Amniotic stem cell (primary cell): ENCODE results near the gene RBBP8NL.

Experiments
- DNase-seq: peaks from one replicate; lab custom pipeline; 2025; lab: John Stamatoyannopoulos, UW

RBBP8NL gene

GRCh38 chr20:62393335-62393665 is 34.0 kb downstream of the RBBP8NL start:
- no peak for DNase-seq

GRCh38 chr20:62392621-62393334 is 34.6 kb downstream of the RBBP8NL start:
- DNase-seq: no peak

- DNase-seq: no peak
Observed at GRCh38 chr20:62392077-62392418, 35.3 kb downstream of the RBBP8NL start.

- no peak for DNase-seq
Observed at GRCh38 chr20:62391165-62392076, 35.9 kb downstream of the RBBP8NL start.

GRCh38 chr20:62390317-62391164 is 36.8 kb downstream of the RBBP8NL start:
- no peak for DNase-seq

GRCh38 chr20:62389601-62390087 is 37.7 kb downstream of the RBBP8NL start:
- no peak for DNase-seq

GRCh38 chr20:62388839-62389600 is 38.3 kb downstream of the RBBP8NL start:
- no peak for DNase-seq

- DNase-seq: no peak
Observed at GRCh38 chr20:62387933-62388635, 39.3 kb downstream of the RBBP8NL start.

- no peak for DNase-seq
Observed at GRCh38 chr20:62387219-62387913, 40.0 kb downstream of the RBBP8NL start.

- peak; percentile 64 for DNase-seq
Observed at GRCh38 chr20:62386383-62387218, 40.7 kb downstream of the RBBP8NL start, which contains the start of gene RPS21. RPS21 (plus strand) TSS chr20:62387103; CDS start chr20:62387339, 236 bp downstream.

GRCh38 chr20:62382306-62383198 is 44.8 kb downstream of the RBBP8NL start:
- DNase-seq: peak; percentile 40

GRCh38 chr20:62381842-62382241 is 45.5 kb downstream of the RBBP8NL start:
- no peak for DNase-seq

- peak; percentile 56 for DNase-seq
Observed at GRCh38 chr20:62381202-62381797, 46.0 kb downstream of the RBBP8NL start.

GRCh38 chr20:62378215-62378614 is 49.1 kb downstream of the RBBP8NL start:
- no peak for DNase-seq

GRCh38 chr20:62377615-62378178 is 49.6 kb downstream of the RBBP8NL start:
- no peak for DNase-seq

GRCh38 chr20:62377064-62377461 is 50.3 kb downstream of the RBBP8NL start:
- DNase-seq: no peak
